Cardiac fibroblast (primary cell): Measurements from ENCODE around the gene FSHR.

Experiments used
- DNase-seq, 2 donors: peaks; one replicate each; pipeline versions ENCODE4 v3.0.0 to v3.0.0-alpha.2; 2010; ENCODE audit warnings: low read depth in 2 of 2
- H3K4me3 ChIP-seq, 2 donors: replicated peaks in 1 of 2; 1 replicate in 1 of 2; 2 replicates in 1 of 2; pipeline ENCODE4 v1.5.1; 2011; ENCODE audit warnings: low read depth in 2 of 2, low read length in 2 of 2, mild to moderate bottlenecking in 2 of 2, moderate library complexity in 1 of 2
- TF ChIP-seq, protein P1 (sequence below): IDR thresholded peaks from one replicate; pipeline ENCODE4 v1.5.1; 2011; ENCODE audit warnings: low read depth, mild to moderate bottlenecking, low read length, inconsistent platforms

Gene FSHR

DNA sequence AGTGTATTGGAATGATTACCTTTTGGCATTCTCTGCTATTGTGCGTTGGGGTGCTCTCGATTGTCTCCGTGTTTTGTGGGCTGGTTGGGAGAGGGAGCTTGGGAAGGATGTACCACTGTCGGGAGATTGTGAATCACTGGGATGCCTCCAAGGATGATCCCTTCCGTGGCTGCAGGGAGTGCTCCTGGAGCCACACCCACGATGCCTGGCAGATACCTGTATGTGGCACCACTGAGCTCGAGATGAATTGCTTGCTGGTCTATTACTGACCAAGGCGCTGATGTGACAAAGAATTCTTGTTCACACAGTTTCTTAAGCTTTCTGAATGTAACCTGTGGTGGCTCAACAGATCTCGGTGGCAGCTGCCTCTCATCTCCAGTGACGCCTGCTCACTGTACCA, 239.1 kb downstream of the FSHR start:
- DNase-seq, result no peak
- H3K4me3 ChIP-seq, result no peak overlapping the region
- TF ChIP-seq, protein P1, sequence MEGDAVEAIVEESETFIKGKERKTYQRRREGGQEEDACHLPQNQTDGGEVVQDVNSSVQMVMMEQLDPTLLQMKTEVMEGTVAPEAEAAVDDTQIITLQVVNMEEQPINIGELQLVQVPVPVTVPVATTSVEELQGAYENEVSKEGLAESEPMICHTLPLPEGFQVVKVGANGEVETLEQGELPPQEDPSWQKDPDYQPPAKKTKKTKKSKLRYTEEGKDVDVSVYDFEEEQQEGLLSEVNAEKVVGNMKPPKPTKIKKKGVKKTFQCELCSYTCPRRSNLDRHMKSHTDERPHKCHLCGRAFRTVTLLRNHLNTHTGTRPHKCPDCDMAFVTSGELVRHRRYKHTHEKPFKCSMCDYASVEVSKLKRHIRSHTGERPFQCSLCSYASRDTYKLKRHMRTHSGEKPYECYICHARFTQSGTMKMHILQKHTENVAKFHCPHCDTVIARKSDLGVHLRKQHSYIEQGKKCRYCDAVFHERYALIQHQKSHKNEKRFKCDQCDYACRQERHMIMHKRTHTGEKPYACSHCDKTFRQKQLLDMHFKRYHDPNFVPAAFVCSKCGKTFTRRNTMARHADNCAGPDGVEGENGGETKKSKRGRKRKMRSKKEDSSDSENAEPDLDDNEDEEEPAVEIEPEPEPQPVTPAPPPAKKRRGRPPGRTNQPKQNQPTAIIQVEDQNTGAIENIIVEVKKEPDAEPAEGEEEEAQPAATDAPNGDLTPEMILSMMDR, result no peak

DNA sequence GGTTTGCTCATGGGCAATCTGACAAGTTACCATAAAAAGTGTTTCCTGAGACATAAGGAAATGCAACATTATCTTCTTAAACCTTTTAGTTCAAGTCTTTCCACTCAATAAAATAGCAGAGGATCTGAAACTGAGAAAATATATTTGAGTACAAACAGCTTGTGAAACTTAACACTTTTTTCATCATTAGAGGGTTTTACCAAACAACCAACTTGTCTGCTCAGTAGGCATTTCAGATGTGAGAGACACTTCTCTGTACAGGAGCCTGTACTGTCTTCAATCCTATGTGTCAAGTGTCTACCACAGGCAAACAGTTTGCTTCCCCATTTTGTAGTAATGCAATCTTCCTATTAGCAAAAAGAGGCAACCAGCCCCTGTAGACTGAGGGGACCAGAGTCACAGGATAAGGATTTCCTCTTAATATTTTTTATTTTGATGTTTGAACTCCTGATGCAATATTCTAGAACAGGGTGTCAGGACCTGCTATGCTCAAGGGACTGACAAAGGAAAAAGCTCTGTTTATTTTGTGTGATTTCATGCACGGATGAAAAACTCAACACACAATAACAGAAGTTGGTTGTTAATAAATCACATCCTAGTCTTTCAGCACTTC, 239.7 kb downstream of the FSHR start:
- no peak overlapping the region for H3K4me3 ChIP-seq
- DNase-seq, result no peak
- TF ChIP-seq, protein P1, result no peak
